Trophoblast cell (in vitro differentiated cells and primary cell): ENCODE data around the gene STRBP.
"Not testable (repeated sequence)": the region's sequence is repeated elsewhere in the genome, so short reads cannot be mapped to it uniquely, and the experiment has no call there.

Experiments
- DNase-seq, 2 donors: peaks; one replicate each; pipeline ENCODE4 v3.0.0-alpha.2; 2016
- H2AFZ ChIP-seq: 2 replicates; pipeline ENCODE4 v1.6.1; 2013; ENCODE audit warnings: low read length, moderate library complexity, mild to moderate bottlenecking; ENCODE audit not compliant: insufficient read depth, poor library complexity
- H2AK5ac ChIP-seq: 2 replicates; pipeline ENCODE4 v1.6.1; 2013; ENCODE audit warnings: mild to moderate bottlenecking, low read length
- H2BK120ac ChIP-seq: 2 replicates; pipeline ENCODE4 v1.6.1; 2013; ENCODE audit warnings: low read length, mild to moderate bottlenecking, moderate library complexity; ENCODE audit not compliant: insufficient read depth, poor library complexity
- H2BK12ac ChIP-seq: 2 replicates; pipeline ENCODE4 v1.6.1; 2013; ENCODE audit warnings: mild to moderate bottlenecking, low read length, moderate library complexity
- H2BK5ac ChIP-seq: 2 replicates; pipeline ENCODE4 v1.6.1; 2013; ENCODE audit warnings: low read length, low read depth, moderate library complexity, mild to moderate bottlenecking; ENCODE audit not compliant: poor library complexity
- H3K14ac ChIP-seq: 2 replicates; pipeline ENCODE4 v1.6.1; 2013; ENCODE audit warnings: mild to moderate bottlenecking, low read length
- H3K18ac ChIP-seq: 2 replicates; pipeline ENCODE4 v1.6.1; 2013; ENCODE audit warnings: mild to moderate bottlenecking, low read length
- H3K23ac ChIP-seq: 2 replicates; pipeline ENCODE4 v1.6.1; 2013; ENCODE audit warnings: low read length
- H3K27ac ChIP-seq: 2 replicates; pipeline ENCODE4 v1.5.1; 2013; ENCODE audit warnings: low read depth, mild to moderate bottlenecking, inconsistent platforms, low read length, moderate library complexity
- H3K27me3 ChIP-seq: 2 replicates; pipeline ENCODE4 v1.6.1; 2013; ENCODE audit warnings: inconsistent platforms, mild to moderate bottlenecking, low read length, moderate library complexity; ENCODE audit not compliant: insufficient read depth
- H3K36me3 ChIP-seq, 2 experiments: 1 replicate in 1 of 2; 2 replicates in 1 of 2; pipeline ENCODE4 v1.6.1; 2013; ENCODE audit warnings: low read length in 2 of 2, mild to moderate bottlenecking in 2 of 2, moderate library complexity in 1 of 2; ENCODE audit not compliant: insufficient read depth in 2 of 2, control insufficient read depth in 1 of 2
- H3K4ac ChIP-seq: 2 replicates; pipeline ENCODE4 v1.6.1; 2013; ENCODE audit warnings: low read depth, mild to moderate bottlenecking, low read length, moderate library complexity
- H3K4me1 ChIP-seq, 2 experiments: 1 replicate in 1 of 2; 2 replicates in 1 of 2; pipeline ENCODE4 v1.6.1; 2013; ENCODE audit warnings: low read length in 2 of 2, mild to moderate bottlenecking in 2 of 2, moderate library complexity in 1 of 2; ENCODE audit not compliant: insufficient read depth in 2 of 2, control insufficient read depth in 1 of 2
- H3K4me2 ChIP-seq: 2 replicates; pipeline ENCODE4 v1.6.1; 2013; ENCODE audit warnings: inconsistent platforms, mild to moderate bottlenecking, low read length, moderate library complexity
- H3K4me3 ChIP-seq: 2 replicates; pipeline ENCODE4 v1.5.1; 2013; ENCODE audit warnings: mild to moderate bottlenecking, low read depth, low read length, inconsistent platforms
- H3K79me1 ChIP-seq: one replicate; pipeline ENCODE4 v1.6.1; 2013; ENCODE audit warnings: low read length
- H3K79me2 ChIP-seq: 2 replicates; pipeline ENCODE4 v1.6.1; 2013; ENCODE audit warnings: low read length, mild to moderate bottlenecking; ENCODE audit not compliant: control insufficient read depth, insufficient read depth, poor library complexity
- H3K9ac ChIP-seq: 2 replicates; pipeline ENCODE4 v1.6.1; 2013; ENCODE audit warnings: mild to moderate bottlenecking, low read length
- H3K9me3 ChIP-seq: 2 replicates; pipeline ENCODE4 v1.6.1; 2013; ENCODE audit warnings: low read depth, mild to moderate bottlenecking, control low read depth, inconsistent platforms, low read length; ENCODE audit not compliant: insufficient read depth
- H4K12ac ChIP-seq: 2 replicates; pipeline ENCODE4 v1.6.1; 2013; ENCODE audit warnings: low read depth, mild to moderate bottlenecking, low read length, moderate library complexity
- H4K8ac ChIP-seq: 2 replicates; pipeline ENCODE4 v1.6.1; 2013; ENCODE audit warnings: low read depth, mild to moderate bottlenecking, low read length, moderate library complexity
- H4K91ac ChIP-seq: one replicate; pipeline ENCODE4 v1.6.1; 2013; ENCODE audit warnings: low read depth, mild to moderate bottlenecking, low read length, moderate library complexity
- WGBS: extraction: QIAGEN DNeasy Blood & Tissue Kit; methylation state at CpG from one replicate; pipeline ENCODE4 v1.1.7; 2013; ENCODE audit warnings: missing lambda C conversion rate; ENCODE audit not compliant: insufficient read length, insufficient coverage; ENCODE audit errors: extremely low coverage; 5-methylcytosine and 5-hydroxymethylcytosine counted together

STRBP gene

GRCh38 chr9:123305879-123306278 lies 37.5 kb upstream of the STRBP start:
- Histone ChIP-seq H2BK120ac (no peak overlapping the region), H3K9ac (no peak overlapping the region), H2BK12ac (no peak overlapping the region), H2AK5ac (no peak overlapping the region), H3K9me3 (peaks cover 2% of the 10 kb centered on the region), H3K27me3 (no peaks in the 10 kb centered on the region), H2AFZ (no peak overlapping the region), H3K79me1 (no peaks in the 10 kb centered on the region), H2BK5ac (no peak overlapping the region), H3K27ac (no peak overlapping the region), H3K14ac (no peak overlapping the region), H3K79me2 (no peaks in the 10 kb centered on the region), H3K4me3 (no peak overlapping the region), H4K91ac (no peak overlapping the region), H3K18ac (no peak overlapping the region), H3K36me3 (no peaks in the 10 kb centered on the region), H4K12ac (no peak overlapping the region), H3K4me2 (no peak overlapping the region), H3K4me1 (no peaks in the 10 kb centered on the region), H3K23ac (no peak overlapping the region), H3K4ac (no peak overlapping the region), H4K8ac (no peak overlapping the region)
- no peak for DNase-seq
- no CpG with 5 or more reads among the region's 4 CpGs for WGBS

GRCh38 chr9:123304340-123304691 lies 35.9 kb upstream of the STRBP start:
- Histone ChIP-seq H3K27ac (no peak overlapping the region), H2AFZ (no peak overlapping the region), H3K9ac (no peak overlapping the region), H2BK120ac (no peak overlapping the region), H3K18ac (no peak overlapping the region), H2BK5ac (no peak overlapping the region), H3K4me3 (no peak overlapping the region), H3K9me3 (peaks cover 3% of the 10 kb centered on the region), H3K23ac (no peak overlapping the region), H4K91ac (no peak overlapping the region), H2AK5ac (no peak overlapping the region), H3K27me3 (no peaks in the 10 kb centered on the region), H3K79me2 (no peaks in the 10 kb centered on the region), H3K4me2 (no peak overlapping the region), H4K12ac (no peak overlapping the region), H3K36me3 (no peaks in the 10 kb centered on the region), H3K14ac (no peak overlapping the region), H4K8ac (no peak overlapping the region), H3K79me1 (no peaks in the 10 kb centered on the region), H2BK12ac (no peak overlapping the region), H3K4ac (no peak overlapping the region), H3K4me1 (no peaks in the 10 kb centered on the region)
- no peak for DNase-seq
- WGBS = no CpG with 5 or more reads among the region's 4 CpGs

- H2BK12ac ChIP-seq = no peak overlapping the region
- no peak overlapping the region for H3K9ac ChIP-seq
- H3K79me2 ChIP-seq = no peaks in the 10 kb centered on the region
- no peaks in the 10 kb centered on the region for H3K27me3 ChIP-seq
- no peak overlapping the region for H3K23ac ChIP-seq
- no peak overlapping the region for H4K12ac ChIP-seq
- no peak overlapping the region for H3K27ac ChIP-seq
- DNase-seq = no peak
- no peak overlapping the region for H2AFZ ChIP-seq
- H4K91ac ChIP-seq = no peak overlapping the region
- H3K4ac ChIP-seq = no peak overlapping the region
- no peaks in the 10 kb centered on the region for H3K4me1 ChIP-seq
- no peak overlapping the region for H3K4me3 ChIP-seq
- no peaks in the 10 kb centered on the region for H3K79me1 ChIP-seq
- H3K36me3 ChIP-seq = no peaks in the 10 kb centered on the region
- WGBS = no CpG with 5 or more reads among the region's 17 CpGs
- H3K18ac ChIP-seq = no peak overlapping the region
- H2AK5ac ChIP-seq = no peak overlapping the region
- peaks cover 3% of the 10 kb centered on the region for H3K9me3 ChIP-seq
- H2BK120ac ChIP-seq = no peak overlapping the region
- H3K14ac ChIP-seq = no peak overlapping the region
- no peak overlapping the region for H3K4me2 ChIP-seq
- H4K8ac ChIP-seq = no peak overlapping the region
- no peak overlapping the region for H2BK5ac ChIP-seq
Observed at GRCh38 chr9:123302348-123303214, 34.2 kb upstream of the STRBP start.

- H3K27me3 ChIP-seq, H3K23ac ChIP-seq, H3K36me3 ChIP-seq, H2AK5ac ChIP-seq, H2BK120ac ChIP-seq, H3K4me3 ChIP-seq, H4K12ac ChIP-seq, H3K18ac ChIP-seq, H4K91ac ChIP-seq, H3K4me2 ChIP-seq, H3K79me1 ChIP-seq, H4K8ac ChIP-seq, DNase-seq, H3K9ac ChIP-seq, H3K4ac ChIP-seq, H2BK12ac ChIP-seq, H2BK5ac ChIP-seq, H3K79me2 ChIP-seq, H2AFZ ChIP-seq, H3K14ac ChIP-seq, H3K4me1 ChIP-seq, H3K27ac ChIP-seq, H3K9me3 ChIP-seq: not testable (repeated sequence)
- WGBS = no CpG with 5 or more reads among the region's 13 CpGs
Observed at GRCh38 chr9:123301936-123302335, 33.5 kb upstream of the STRBP start.
